Hindlimb muscle (tissue), 1 donor: ENCODE data around the gene TRERF1. TPM values are rescaled to one million over a fixed set of nuclear protein-coding genes. Genes with fewer than 3 reads are reported as not detected.
"Not testable (repeated sequence)": the region's sequence is repeated elsewhere in the genome, so short reads cannot be mapped to it uniquely, and the experiment has no call there.

Experiments used
- DNase-seq: peaks from one replicate; pipeline ENCODE4 v3.0.0-alpha.2; 2013
- polyA plus RNA-seq: library from polyadenylated mRNA; unstranded; fragments of 120-200 nt; gene quantifications from one replicate; pipeline ENCODE4 v1.2.1, GENCODE V29; 2013; ENCODE audit not compliant: insufficient read length

TRERF1 gene
- polyA plus RNA-seq, 1 donor: 9.2 TPM

DNA sequence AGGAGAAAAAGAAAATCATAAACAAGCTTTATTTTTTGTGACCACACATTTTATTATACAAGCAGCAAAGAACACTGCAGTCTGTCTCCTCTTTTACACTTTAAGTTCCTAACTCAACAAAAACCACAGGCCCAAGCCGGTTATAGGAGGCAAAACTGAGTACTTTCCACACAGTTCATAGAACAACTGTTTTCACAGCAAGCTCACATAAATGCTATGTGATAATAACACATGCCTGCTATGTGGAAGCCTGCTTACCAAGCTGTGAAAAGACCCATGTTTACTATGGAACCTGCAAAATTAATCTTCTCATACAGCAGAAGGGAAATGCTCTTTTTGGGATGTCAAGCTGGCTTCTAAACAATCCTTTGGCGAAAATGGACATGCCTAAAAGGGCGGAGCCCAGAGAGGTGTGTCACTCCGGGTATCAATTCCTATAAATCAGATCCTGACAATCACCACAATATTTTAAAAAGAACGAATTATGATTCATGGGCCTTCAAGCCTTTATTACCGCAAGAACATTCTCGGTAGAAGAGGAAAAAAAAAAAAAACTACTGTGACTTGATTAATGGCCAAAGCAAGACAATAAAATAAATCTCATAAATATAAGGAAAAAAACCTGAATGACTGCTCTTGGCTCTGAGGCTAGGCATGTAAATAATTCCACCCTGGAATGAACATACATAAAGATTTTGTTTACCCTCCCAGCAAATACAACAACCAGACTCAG lies 2.6 kb downstream of the TRERF1 start:
- DNase-seq: no peak

DNA sequence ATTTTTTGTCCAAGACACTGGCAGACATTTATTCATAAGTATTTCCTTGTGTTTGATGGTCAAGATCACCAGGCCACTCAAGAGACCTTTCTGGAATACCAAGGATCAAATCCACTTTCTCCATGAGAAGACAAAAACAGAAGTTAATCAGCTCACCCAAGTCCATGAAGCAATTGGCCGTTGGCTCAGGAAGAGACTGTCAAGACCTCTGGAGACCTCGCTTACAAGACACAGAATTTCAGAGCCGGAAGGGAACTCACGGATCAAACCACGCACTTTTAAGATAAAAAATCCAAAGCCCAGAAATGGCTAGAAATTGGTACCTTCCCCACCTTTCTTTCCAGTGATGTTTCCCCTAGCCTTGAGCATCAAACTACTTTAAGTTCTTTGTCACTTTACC lies 3.3 kb downstream of the TRERF1 start:
- no peak for DNase-seq

DNA sequence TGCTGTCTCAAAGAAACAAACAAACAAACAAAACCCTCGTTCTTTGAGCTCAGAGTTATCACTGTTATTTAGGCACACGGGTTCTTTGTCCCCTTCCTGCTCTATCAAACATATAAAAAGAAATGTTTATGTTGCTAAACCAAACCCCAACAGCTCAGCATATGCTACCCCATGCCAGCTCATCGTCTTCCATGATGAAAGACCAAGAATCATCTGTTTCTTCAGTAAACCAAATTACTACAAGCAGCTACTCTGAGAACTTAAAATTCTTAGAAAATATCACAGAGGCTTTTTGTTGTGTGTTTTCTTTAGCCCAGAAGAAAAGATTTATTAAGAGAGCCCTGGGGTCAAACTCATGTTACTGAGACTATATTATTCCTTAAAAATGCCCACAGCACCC lies 4.7 kb downstream of the TRERF1 start:
- no peak for DNase-seq

DNA sequence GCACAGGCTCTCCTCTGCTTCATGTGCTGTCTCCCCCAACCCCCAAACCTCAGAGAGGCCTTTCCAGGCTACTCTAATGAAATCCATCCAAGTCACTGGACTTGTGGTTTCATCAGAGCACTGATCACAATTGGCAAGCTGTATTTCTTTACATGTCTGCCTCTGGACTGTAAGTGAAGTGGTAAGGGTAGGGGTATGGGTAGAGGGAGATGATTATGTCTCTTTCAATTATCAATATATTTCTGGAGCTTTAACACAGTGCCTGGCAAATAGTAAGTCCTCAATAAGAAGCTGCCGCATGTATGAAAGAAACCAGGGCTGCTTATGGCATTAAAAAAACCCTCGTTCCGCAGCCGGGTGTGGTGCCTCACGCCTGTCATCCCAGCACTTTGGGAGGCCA lies 5.4 kb downstream of the TRERF1 start:
- no peak for DNase-seq

DNA sequence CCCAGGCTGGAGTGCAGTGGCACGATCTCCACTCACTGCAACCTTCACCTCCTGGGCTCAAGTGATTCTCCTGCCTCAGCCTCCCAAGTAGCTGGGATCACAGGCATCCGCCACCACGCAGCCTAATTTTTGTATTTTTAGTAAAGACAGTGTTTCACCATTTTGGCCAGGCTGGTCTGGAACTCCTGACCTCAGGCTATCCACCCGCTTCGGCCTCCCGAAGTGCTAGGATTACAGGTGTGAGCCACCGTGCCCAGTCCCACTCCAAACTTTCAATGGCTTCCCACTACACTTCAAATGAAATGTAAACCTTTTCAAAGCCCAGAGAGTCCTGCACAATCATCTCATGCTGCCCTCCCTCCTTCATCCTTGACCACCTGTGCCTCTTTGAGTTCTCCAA lies 5.8 kb downstream of the TRERF1 start:
- not testable (repeated sequence) for DNase-seq

DNA sequence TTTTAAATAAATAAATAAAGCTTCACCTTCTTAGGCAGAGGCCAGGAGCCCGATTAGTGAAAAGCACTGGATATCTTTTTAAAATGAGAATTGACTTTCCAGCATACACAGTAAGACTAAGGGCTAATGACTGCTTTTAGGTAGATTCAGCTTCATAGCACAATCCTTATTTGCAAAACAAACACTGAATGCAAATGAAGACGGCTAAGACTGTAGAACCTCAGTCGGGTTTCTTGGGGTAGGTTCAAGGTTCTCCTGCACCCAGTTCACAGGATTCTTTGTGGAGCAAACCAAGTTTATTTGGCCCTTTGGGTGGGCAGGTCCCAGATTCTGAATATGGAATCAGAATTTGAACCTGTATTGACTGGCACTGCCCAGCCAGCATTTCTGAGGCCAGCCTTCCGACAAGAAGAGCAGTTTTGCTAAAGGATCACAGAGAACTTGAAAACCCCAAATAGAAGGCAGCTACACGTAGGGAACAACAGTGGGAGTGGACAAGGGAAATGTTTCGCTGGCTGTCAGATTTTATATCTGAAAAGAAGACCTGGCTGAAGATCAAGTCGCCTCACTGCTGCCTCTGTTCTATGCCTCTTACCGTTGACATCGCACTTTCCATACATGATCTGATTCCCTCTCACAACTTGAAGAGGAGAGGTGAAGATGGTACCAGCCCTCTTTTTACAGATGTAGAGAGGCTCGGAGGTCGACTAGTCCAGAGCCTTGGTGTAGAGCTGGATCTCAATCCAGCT lies 8.2 kb downstream of the TRERF1 start:
- DNase-seq: no peak

DNA sequence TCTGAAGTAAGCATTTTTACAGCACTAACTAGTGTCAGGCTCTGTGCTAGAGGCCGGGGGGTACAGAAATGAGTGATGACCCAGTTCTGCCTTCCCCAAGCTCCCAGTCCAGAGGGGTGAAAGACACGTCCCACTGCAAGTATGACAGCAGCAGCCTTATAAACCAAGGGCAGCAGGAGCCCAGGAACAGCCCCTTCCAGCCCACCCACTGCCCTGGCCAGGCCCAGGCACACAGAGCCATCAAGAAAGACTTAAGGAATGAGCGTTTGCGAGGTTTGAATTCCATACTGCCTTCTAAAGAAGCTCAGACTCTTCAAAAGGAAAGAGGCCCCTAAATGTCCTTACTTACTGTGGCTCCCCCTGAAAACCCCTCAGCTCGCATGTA lies 10.0 kb downstream of the TRERF1 start:
- no peak for DNase-seq

DNA sequence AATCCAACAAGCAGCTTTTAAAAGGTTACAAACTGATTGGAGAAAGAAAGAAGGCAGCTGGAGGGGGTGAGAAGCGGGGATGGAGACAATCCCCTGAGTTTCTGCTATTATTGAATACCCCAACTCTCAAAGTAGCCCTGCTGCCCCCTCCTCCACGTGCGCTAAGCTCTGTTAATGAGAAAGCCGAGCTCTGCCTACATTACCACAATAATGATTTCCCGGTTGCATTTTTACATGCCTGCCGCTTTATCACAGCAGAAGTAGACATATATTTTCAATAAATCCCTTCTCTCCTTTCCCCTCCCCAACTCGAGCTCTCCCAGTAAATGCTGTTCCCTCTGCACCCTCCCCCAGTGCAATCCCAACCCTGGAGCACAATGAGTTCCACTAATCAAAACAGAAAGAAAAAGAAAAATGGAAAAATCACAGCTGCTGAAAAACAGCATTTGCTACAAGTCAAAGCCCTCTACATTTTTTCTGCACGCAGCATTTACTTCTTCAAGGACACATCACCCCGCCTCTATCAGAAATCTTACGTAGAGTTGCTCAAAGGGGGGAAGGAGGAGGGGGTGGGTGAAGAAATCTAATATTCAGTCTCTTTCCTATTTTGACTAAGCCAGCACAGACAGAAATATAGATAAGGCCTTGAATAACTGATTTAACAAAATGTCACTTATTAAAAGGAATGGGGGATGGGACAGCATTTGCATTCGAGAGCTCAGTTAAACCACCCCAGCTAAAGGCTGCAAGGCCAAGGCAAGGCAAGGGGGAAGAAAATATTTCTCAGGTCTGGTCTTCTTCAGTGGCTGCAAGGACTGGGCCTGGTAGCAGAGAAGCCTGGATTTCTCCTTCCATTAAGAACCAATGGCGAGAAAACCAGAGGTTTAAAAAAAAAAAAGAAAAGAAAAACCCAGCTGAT lies 10.7 kb downstream of the TRERF1 start:
- DNase-seq: peak; percentile 32

DNA sequence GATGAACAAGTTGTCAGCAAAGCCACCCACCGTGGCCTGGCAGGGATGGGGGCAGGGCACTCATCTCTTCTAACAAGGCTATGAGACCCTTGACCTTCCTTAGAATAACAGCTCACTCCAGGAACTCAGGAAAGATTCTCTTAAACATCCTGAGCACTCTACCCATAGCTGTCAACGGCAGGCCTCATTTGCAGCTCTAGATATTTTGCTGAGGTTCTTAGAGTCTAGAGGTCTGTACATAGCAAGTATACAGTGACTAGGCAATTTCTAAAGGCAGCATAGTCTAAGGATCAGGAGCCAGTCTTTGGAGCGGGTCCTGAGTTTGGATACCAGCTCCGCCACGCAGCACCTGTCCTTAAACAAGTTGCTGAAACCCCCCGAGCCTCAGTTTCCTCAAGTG lies 11.7 kb downstream of the TRERF1 start:
- DNase-seq: no peak

DNA sequence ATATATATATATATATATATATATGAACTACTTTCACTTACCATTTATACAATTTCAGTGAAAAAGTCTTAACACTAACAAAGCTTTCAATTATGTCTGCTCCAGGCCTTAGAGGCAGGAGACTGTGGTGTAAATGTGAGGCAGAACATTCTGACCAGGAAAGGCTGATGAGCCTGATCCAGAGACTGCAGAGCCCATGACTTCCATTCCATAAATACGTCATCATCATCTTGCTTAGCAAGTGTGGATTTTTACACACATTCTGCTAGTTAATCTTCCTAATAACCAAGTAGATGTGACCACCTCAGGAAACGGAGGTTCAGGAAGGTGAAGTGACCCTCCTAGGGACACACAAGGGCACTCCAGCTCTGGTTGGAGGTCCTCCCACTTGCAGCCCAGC lies 14.9 kb downstream of the TRERF1 start:
- DNase-seq: no peak

DNA sequence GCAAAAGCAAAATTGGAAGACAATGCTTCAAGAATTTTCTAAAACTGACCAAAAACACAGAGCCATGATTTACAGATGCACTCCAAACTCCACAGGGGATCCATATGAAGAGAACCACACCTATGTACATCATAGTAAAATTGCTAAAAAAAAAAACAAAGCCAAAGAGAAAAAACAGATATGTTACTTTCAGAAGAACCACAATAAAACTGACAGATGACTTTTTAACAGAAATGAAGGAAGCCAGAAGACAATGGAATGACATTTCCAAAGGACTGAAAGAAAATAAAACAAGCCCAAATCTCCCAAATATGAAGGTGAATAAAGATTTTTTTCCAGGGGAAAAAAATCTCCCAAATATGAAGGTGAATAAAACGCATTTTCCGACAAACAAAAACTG lies 17.5 kb downstream of the TRERF1 start:
- DNase-seq: no peak

DNA sequence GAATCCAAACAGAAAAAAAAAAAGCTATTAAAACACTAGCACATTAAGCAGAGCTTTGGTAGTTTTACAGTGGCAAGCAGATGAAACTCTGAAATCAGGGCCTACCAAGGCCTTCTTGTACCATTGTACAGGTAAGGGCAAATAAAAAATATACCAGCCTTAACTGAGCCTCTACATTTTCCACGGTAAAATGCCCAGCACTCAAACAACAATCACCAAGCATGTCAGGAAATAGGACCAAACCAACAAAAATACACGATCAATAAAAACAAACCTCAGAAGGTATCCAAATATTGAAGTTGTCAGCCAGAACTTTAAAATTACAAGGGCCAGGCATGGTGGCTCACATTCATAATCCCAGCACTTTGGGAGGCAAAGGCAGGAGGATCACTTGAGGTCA lies 18.3 kb downstream of the TRERF1 start:
- no peak for DNase-seq

DNA sequence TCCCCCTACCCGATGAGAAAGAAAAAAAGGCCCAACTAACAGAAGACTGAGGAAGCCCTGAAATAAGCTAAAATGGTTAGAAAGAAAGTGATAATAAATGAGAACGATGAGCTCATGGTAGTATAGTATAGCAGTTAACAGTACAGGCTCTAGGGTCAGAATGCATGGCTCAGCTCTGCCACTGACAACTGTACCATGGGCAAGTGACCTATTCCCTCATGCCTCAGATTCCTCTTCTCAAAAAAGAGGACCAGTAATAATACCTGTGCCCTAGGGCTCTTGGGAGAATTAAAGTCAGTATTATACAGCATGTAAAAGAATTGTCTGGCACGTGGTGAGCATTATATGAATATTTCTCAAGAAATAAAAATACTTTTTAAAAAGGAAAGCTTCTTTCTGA lies 19.8 kb downstream of the TRERF1 start:
- no peak for DNase-seq

DNA sequence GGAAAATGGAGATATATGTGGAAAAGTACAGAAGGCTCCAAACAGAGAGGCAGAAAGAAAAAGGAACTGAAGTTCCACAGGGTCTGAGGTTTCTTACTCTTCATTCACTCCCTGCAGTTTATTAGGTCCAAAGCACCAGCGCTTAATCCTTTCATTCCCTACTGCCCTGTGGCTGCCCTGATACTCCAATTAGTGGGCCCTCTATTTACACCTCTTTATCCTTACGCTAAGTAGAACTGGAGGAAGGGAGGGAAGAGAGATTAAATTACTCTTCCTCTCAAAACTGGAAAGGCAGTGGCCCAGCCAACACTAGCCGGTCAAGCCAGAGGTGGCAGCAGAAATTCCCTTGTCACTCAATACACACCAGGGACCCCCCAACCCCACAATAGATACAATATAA lies 20.4 kb downstream of the TRERF1 start:
- DNase-seq: no peak

DNA sequence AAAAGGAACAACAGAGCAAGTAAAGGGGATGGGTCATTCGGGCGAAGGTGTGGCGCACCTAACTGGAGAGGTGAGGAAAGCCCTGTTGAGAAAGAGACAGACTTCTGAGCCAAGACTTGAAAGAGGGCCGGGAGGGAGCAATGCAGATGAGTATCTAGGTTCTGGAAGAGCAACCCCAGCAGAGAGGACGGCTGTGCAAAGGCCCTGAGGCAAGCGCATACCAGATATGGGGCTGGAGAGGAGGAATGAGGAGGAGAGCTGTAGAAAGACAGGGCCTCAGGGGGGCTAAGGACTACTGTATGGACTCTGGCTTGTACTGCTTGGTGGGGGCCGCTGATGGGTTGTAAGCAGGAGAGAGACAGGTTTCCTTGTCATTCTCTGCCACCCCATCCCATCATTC lies 21.9 kb downstream of the TRERF1 start:
- DNase-seq: no peak

DNA sequence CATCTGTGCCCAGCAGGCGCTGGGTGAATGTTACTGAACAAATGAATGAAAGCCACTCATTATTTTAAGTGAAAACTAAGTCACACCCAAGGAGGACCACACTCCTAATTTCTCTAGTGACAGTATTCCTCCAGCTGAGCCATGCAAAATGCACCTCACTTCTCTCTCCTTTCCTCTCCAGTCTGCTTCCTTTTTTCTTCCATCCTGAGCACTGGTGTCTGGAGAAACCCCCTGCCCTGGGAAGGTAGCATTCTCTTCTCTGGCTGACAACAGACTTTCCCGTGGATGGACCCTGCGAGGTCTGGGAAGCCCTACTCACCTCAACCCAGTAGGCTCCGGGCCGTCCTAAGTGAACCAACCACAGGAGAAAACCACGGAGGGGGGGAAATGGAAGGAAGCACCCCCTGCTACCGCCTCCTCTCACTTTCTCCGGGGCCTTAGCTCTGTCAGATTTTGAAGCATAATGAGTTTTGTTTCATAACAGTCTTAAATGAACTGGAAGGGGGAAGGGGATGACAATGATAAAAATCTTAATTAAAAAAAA lies 22.6 kb downstream of the TRERF1 start:
- no peak for DNase-seq

DNA sequence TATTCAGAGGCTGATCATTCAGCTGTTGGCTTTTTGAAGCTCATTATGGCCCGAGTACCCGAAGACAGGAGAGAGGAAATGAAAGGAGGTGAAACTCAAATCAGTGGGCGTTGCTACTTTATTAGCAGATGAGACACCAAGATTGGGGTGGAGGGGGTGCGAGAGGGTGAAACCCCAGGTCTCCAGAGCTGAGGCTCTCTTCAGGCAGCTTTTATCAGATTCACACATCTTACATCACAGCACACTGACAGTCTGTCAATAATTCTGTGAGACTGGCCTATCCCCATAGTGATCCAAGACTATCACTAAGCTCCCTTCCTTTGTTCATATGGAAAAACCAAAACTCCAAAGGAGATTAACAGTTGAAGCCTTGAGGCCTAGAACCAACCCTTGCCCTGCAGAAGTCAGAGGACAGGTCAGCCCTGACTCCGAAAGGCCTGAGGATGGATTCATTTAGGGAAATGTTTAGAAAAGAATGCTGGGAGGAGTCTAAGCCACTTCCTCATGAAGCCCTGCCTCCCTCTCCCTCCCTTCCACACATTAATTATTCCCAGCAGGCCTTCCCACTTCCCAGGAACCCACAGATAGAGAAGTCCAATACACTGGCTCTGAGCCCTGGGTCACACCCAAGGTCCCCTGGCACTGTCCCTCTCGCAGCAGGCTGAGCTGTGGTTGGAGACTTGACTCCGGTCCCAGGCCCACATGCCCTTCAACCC lies 23.2 kb downstream of the TRERF1 start:
- DNase-seq: no peak

DNA sequence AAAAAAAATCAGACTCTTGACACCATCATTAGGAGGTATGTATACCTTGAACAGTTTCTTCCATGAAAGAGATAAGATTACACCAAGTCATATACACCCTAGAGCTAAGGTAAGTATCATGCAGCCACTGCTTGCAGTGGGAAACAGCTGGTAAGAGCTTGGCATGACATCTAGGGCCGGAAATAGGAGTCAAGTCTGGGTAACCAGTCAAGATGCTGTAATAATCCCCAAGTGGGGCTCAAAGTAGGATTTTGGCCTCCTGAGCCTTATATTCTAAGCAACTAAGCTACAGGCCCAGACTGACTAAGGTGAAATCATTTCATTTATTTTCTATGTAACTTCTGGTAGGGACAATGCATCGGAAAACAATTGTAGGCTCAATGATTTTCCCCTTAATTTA lies 23.9 kb downstream of the TRERF1 start:
- DNase-seq: no peak

DNA sequence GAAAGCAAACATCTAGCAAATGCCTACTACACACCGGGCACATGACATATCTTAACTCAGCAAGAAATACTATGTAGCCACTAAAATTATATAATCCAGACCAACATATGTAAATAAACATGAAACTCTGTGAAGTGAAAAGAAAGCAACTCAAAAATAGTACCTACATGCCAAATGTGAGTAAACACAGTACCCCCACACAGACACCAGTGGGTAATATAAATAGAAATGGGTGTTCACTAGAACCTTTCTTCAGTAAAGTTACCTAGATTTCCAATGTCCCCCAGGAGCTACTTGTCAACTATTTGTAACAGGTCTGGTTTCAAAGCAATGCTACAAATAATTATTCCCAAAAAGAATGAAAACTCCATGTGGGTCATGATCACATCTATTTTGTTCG lies 25.5 kb downstream of the TRERF1 start:
- DNase-seq: no peak

DNA sequence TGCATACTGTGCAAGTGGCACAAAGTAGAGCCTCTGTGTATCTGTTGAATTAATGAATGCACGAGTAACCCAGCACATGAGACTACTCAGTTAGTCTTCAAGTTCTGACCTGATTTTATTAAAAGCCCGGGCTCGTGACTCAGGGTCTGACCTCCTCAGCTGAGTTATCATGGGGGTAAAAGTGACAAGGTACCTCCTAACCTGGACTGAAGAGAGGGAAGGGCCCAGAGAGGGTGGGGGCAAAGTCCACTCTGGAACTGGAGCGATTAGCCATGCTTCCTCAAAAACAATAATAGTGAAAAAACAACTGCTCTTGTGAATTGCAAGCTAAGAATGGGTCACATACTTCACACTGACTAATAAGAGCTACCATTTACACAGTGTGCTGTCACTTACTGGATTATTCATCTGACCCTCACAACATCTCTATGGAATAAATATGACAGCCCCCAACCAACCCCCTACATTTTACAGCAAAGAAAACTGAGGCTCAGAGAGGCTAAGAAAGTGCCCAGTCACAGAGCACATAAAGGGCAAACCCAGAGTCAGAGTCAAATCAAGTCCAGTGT lies 26.7 kb downstream of the TRERF1 start:
- DNase-seq: no peak

DNA sequence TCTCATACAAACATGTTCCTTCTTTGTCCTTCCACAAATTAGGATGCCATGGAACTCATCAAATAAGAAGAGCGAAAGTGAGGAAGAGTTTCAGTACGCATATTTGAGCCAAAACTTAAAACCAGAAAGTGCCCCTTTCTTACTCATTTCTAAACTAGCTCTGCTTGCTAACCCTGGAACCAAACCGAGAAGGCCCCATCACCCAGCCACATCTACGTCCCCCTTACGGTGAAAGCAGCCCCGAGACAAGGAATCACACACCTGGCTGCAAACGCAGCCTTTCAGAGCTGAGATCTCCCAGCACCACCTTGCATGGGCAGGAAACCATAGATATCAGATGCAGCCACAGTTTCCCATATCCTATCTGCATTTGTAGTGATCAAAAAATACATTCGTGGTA lies 28.5 kb downstream of the TRERF1 start:
- no peak for DNase-seq

DNA sequence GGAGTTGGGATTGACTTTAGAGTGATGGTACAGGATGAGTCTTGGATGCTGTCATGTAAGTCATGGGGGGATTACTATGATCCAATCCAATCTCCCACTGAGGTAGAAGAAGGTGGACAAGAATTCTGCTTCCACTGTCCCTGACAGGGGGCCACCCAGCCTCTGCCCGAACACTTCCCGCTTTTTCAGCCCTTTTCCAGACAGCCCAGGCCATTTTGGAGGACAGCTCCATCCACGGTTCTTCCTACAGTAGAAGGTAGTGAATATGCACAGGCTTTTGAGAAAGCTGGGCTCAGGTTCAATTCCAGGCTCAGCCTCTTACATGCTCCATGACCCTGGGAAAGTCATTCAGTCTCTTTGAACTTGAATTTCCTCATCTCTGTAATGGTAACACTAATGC lies 31.0 kb downstream of the TRERF1 start:
- DNase-seq: no peak
